A549 (cell line): ENCODE results near the gene NUP210. TPM values are rescaled to one million over a fixed set of nuclear protein-coding genes. Genes with fewer than 3 reads are reported as not detected.
A peak's percentile ranks its signal among the peaks of the same experiment; 100 is the strongest.

ENCODE experiments used
- ATAC-seq, 2 experiments: fragments of 200-7000 bp in 1 of 2; fragments of >200 bp in 1 of 2; cut with Nextera tagmentation in 1 of 2; cut with Tn5 transposase in 1 of 2; 3 replicates each; pipeline versions ENCODE4 v1.8.0 to v1.9.1; 2018 to 2020; ENCODE audit warnings: mild to moderate bottlenecking in 1 of 2, moderate library complexity in 1 of 2
- CTCF ChIA-PET: fragments of 300-600 bp; sonication (Branson Sonifier 250); formaldehyde crosslinking; extraction: SDS; loops from one replicate; lab custom pipeline; 2021; ENCODE audit warnings: antibody characterized with exemption, inconsistent platforms; lab: Yijun Ruan, JAX
- POLR2A ChIA-PET: fragments of 350-600 bp; formaldehyde crosslinking; extraction: SDS; loops from one replicate; lab custom pipeline; 2021; ENCODE audit warnings: antibody characterized with exemption, inconsistent platforms; lab: Yijun Ruan, JAX
- DNase-seq, 2 experiments: peaks; one replicate each; pipeline versions ENCODE4 v3.0.0 to v3.0.0-alpha.2; 2011 to 2016; ENCODE audit warnings: low read depth in 1 of 2, low spot score in 1 of 2
- FAIRE-seq: peaks from 2 replicates; lab custom pipeline; 2011; peaks lifted over from hg19 to GRCh38; lab: Jason Lieb, UNC
- H3K27ac ChIP-seq, 2 experiments: fragments of >200 bp; sonication (Bioruptor Twin); formaldehyde crosslinking; 3 replicates each; pipeline ENCODE4 v1.5.1; 2016 to 2017
- H3K4me1 ChIP-seq: fragments of >200 bp; sonication (Bioruptor Twin); formaldehyde crosslinking; 3 replicates; pipeline ENCODE4 v1.6.1; 2016
- H3K4me2 ChIP-seq: fragments of >200 bp; sonication (Bioruptor Twin); formaldehyde crosslinking; 3 replicates; pipeline ENCODE4 v1.6.1; 2016
- H3K4me3 ChIP-seq: fragments of >200 bp; sonication (Bioruptor Twin); formaldehyde crosslinking; 3 replicates; pipeline ENCODE4 v1.5.1; 2016
- H3K9me3 ChIP-seq: fragments of >200 bp; sonication (Bioruptor Twin); formaldehyde crosslinking; 3 replicates; pipeline ENCODE4 v1.6.1; 2016
- ATOH8 ChIP-seq: fragments of 250-450 bp; sonication (Bioruptor Pico); IDR thresholded peaks from 2 replicates; pipeline ENCODE4 v1.5.0; 2020; ENCODE audit warnings: low read depth, mild to moderate bottlenecking, moderate library complexity
- CBX2 ChIP-seq: fragments of 200-600 bp; sonication (generic); IDR thresholded peaks from 2 replicates; pipeline ENCODE4 v1.6.1; 2016; ENCODE audit warnings: low read depth, mild to moderate bottlenecking, borderline replicate concordance
- CBX8 ChIP-seq: fragments of 200-600 bp; sonication (generic); IDR thresholded peaks from 2 replicates; pipeline ENCODE4 v1.6.1; 2016
- CTCF ChIP-seq: fragments of >200 bp; sonication (Bioruptor Twin); formaldehyde crosslinking; IDR thresholded peaks from 3 replicates; pipeline ENCODE4 v1.5.1; 2016
- FOSB ChIP-seq: fragments of 250-450 bp; sonication (Bioruptor Pico); IDR thresholded peaks from 2 replicates; pipeline ENCODE4 v1.5.0; 2020; ENCODE audit warnings: mild to moderate bottlenecking, moderate library complexity
- FOSL2 ChIP-seq, 2 experiments: fragments of 450-650 bp in 1 of 2; fragments of >200 bp in 1 of 2; sonication (Bioruptor Twin) in 1 of 2; formaldehyde crosslinking; IDR thresholded peaks; 2 replicates each; pipeline versions ENCODE4 v1.5.0 to v1.6.1; 2016 to 2020; ENCODE audit warnings: mild to moderate bottlenecking in 1 of 2, moderate library complexity in 1 of 2
- HDAC2 ChIP-seq: fragments of 200-600 bp; sonication (generic); IDR thresholded peaks from 2 replicates; pipeline ENCODE4 v1.6.1; 2016
- HOXB5 ChIP-seq: fragments of 250-450 bp; sonication (Bioruptor Pico); IDR thresholded peaks from 2 replicates; pipeline ENCODE4 v1.5.0; 2020; ENCODE audit warnings: mild to moderate bottlenecking, moderate library complexity
- KDM5A ChIP-seq: fragments of 200-600 bp; sonication (generic); IDR thresholded peaks from 2 replicates; pipeline ENCODE4 v1.6.1; 2016; ENCODE audit warnings: antibody characterized with exemption, mild to moderate bottlenecking
- MAFK ChIP-seq: fragments of 450-650 bp; IDR thresholded peaks from 2 replicates; pipeline ENCODE4 v1.6.1; 2014; ENCODE audit not compliant: partially characterized antibody
- MAX ChIP-seq: IDR thresholded peaks from 2 replicates; pipeline ENCODE4 v1.6.1; 2012
- MAZ ChIP-seq: fragments of 150-350 bp; IDR thresholded peaks from 2 replicates; pipeline ENCODE4 v1.6.1; 2014; ENCODE audit warnings: antibody characterized with exemption, low read depth, low read length, borderline replicate concordance
- NR3C1 ChIP-seq: fragments of >200 bp; sonication (Bioruptor Twin); formaldehyde crosslinking; IDR thresholded peaks from 3 replicates; pipeline ENCODE4 v1.6.1; 2017
- PHF8 ChIP-seq: fragments of 200-600 bp; sonication (generic); IDR thresholded peaks from 2 replicates; pipeline ENCODE4 v1.6.1; 2016; ENCODE audit warnings: low read depth, mild to moderate bottlenecking, antibody characterized with exemption, moderate library complexity, borderline replicate concordance
- POLR2A ChIP-seq: IDR thresholded peaks from 2 replicates; pipeline ENCODE4 v1.6.1; 2012; ENCODE audit warnings: mild to moderate bottlenecking, low read length
- TP53 ChIP-seq: fragments of 250-450 bp; sonication (Bioruptor Pico); IDR thresholded peaks from 2 replicates; pipeline ENCODE4 v1.5.0; 2021; ENCODE audit warnings: mild to moderate bottlenecking, moderate library complexity
- ZNF302 ChIP-seq: fragments of 250-450 bp; sonication (Bioruptor Pico); IDR thresholded peaks from 2 replicates; pipeline ENCODE4 v1.9.0; 2021; ENCODE audit warnings: inconsistent platforms, mild to moderate bottlenecking, moderate library complexity
- WGBS: methylation state at CpG from one replicate; pipeline ENCODE4 v1.1.6; 2017; ENCODE audit errors: missing lambda C conversion rate; 5-methylcytosine and 5-hydroxymethylcytosine counted together
- polyA plus RNA-seq, 4 experiments: library from polyadenylated mRNA; depleted of rRNA in 3 of 4; stranded (reverse); fragments of >200 nt; fragmentation: RNase III in 1 of 4; extraction: RNeasy Plus Mini Kit Qiagen cat#74134 plus additional on column Dnase treatment in 1 of 4; gene quantifications; 2 replicates in 3 of 4; 3 replicates in 1 of 4; pipeline ENCODE4 v1.2.3, GENCODE V29; 2011 to 2017

Gene NUP210
- polyA plus RNA-seq, 2 of the 4 experiments (the other 2 are of a cell fraction): 25.7 to 28.1 TPM

- DNase-seq: no peak
- ATAC-seq: peak in 1 of 2 experiments; percentile 34; a peak in 4 of 6 replicates
- ChIA-PET POLR2A (interaction anchor here (0.6 to 1.1 kb wide), 2 partner anchors 30 to 88 kb away, joined by 3 read pairs; no protein-coding TSS in a partner anchor), CTCF (interaction anchor here (3.1 to 6.0 kb wide), 2 partner anchors 171 to 189 kb away, joined by 9 to 29 read pairs; no protein-coding TSS in a partner anchor)
- TF ChIP-seq CBX2: no peak
- TF ChIP-seq CBX8: no peak
- no peak for TF ChIP-seq TP53 (CRISPR knock-in tag)
- peaks cover 6% of the 10 kb centered on the region; the same call in 1 of the 3 replicates for H3K4me1 ChIP-seq
- H3K9me3 ChIP-seq: peaks cover 22% of the 10 kb centered on the region
- peak overlapping the region in 1 of 2 experiments; percentile 83; a peak in 2 of 6 replicates for H3K27ac ChIP-seq
- FAIRE-seq: no peak
- H3K4me3 ChIP-seq: no peak overlapping the region
- H3K4me2 ChIP-seq: peak overlapping the region; percentile 100
- 87% methylated on average over 16 of the region's 19 CpGs for WGBS
These were observed 139.2 kb downstream of the NUP210 start for GRCh38 chr3:13280811-13281506.

- Histone ChIP-seq H3K9me3 (peaks cover 15% of the 10 kb centered on the region), H3K4me3 (no peak overlapping the region), H3K4me1 (peaks cover 6% of the 10 kb centered on the region; the same call in 1 of the 3 replicates), H3K4me2 (no peak overlapping the region), H3K27ac (no peak overlapping the region)
- TF ChIP-seq MAX: no peak
- TF ChIP-seq FOSL2 (IDR thresholded peaks at IDR 0.05): no peak
- TF ChIP-seq FOSL2 (CRISPR knock-in tag; IDR thresholded peaks at IDR 0.05): no peak
- TF ChIP-seq MAZ: no peak
- TF ChIP-seq CTCF: no peak
- no peak for TF ChIP-seq FOSB
- no peak for TF ChIP-seq ZNF302 (CRISPR knock-in tag)
- no peak for FAIRE-seq
- no peak for DNase-seq
- ChIA-PET CTCF (interaction anchor here (3.1 to 6.0 kb wide), 2 partner anchors 172 to 188 kb away, joined by 9 to 29 read pairs; no protein-coding TSS in a partner anchor), POLR2A (interaction anchor here (1.1 kb wide), 1 partner anchor 29 kb away, joined by 3 read pairs; no protein-coding TSS in a partner anchor)
- ATAC-seq: no peak
- WGBS: 94% methylated on average over 8 of the region's 8 CpGs
These were observed 139.9 kb downstream of the NUP210 start for GRCh38 chr3:13280122-13280790.

- no peak for DNase-seq
- CTCF ChIA-PET: interaction anchor here (1.4 to 3.1 kb wide), 2 partner anchors 173 to 187 kb away, joined by 3 to 9 read pairs; no protein-coding TSS in a partner anchor
- TF ChIP-seq KDM5A (no peak), POLR2A (no peak), MAZ (no peak), NR3C1 (no peak), ATOH8 (CRISPR knock-in tag) (no peak), HDAC2 (no peak), HOXB5 (no peak), MAFK (no peak), PHF8 (no peak)
- TF ChIP-seq, all 56 proteins: peak for 0
- ATAC-seq (no peak), FAIRE-seq (no peak)
- H3K4me1 ChIP-seq: peaks cover 6% of the 10 kb centered on the region; the same call in 1 of the 3 replicates
- 79% methylated on average over 6 of the region's 6 CpGs for WGBS
- no peak overlapping the region for H3K27ac ChIP-seq
- POLR2A ChIA-PET: no interaction called here
- H3K9me3 ChIP-seq: peaks cover 10% of the 10 kb centered on the region
- no peak overlapping the region for H3K4me2 ChIP-seq
- no peak overlapping the region for H3K4me3 ChIP-seq
These were observed 140.6 kb downstream of the NUP210 start for GRCh38 chr3:13279532-13279910.
